CD1c-positive myeloid dendritic cell (primary cell): ENCODE results near the gene GSE1.

ENCODE experiments used
- DNase-seq: peaks from one replicate; pipeline ENCODE4 v3.0.0-alpha.2; 2016; ENCODE audit errors: extremely low spot score

The GSE1 gene

GRCh38 chr16:85616607-85617321 is 3.6 kb downstream of the GSE1 start:
- peak; percentile 88 for DNase-seq

GRCh38 chr16:85617948-85618347 is 4.8 kb downstream of the GSE1 start:
- no peak for DNase-seq

GRCh38 chr16:85618521-85618920 is 5.4 kb downstream of the GSE1 start:
- no peak for DNase-seq

- DNase-seq: no peak
These were observed 6.2 kb downstream of the GSE1 start for GRCh38 chr16:85619101-85619891.

- DNase-seq: no peak
These were observed 7.3 kb downstream of the GSE1 start for GRCh38 chr16:85620374-85620773.

- no peak for DNase-seq
These were observed 8.7 kb downstream of the GSE1 start for GRCh38 chr16:85621698-85622428.

- no peak for DNase-seq
These were observed 9.6 kb downstream of the GSE1 start for GRCh38 chr16:85622683-85623082.

- DNase-seq: no peak
These were observed 10.1 kb downstream of the GSE1 start for GRCh38 chr16:85623250-85623649.

- DNase-seq: no peak
These were observed 11.0 kb downstream of the GSE1 start for GRCh38 chr16:85623997-85624601.

- no peak for DNase-seq
These were observed 11.5 kb downstream of the GSE1 start for GRCh38 chr16:85624646-85625045.

- DNase-seq: no peak
These were observed 11.9 kb downstream of the GSE1 start for GRCh38 chr16:85625053-85625452.

GRCh38 chr16:85625485-85626117 is 12.5 kb downstream of the GSE1 start:
- DNase-seq: no peak

GRCh38 chr16:85626191-85626981 is 13.3 kb downstream of the GSE1 start:
- no peak for DNase-seq

GRCh38 chr16:85627089-85627488 is 14.0 kb downstream of the GSE1 start:
- no peak for DNase-seq

GRCh38 chr16:85627526-85628264 is 14.6 kb downstream of the GSE1 start:
- no peak for DNase-seq

GRCh38 chr16:85628265-85628556 is 15.1 kb downstream of the GSE1 start:
- DNase-seq: no peak

- DNase-seq: no peak
These were observed 15.5 kb downstream of the GSE1 start for GRCh38 chr16:85628645-85629044.

- DNase-seq: no peak
These were observed 16.2 kb downstream of the GSE1 start for GRCh38 chr16:85629326-85629725.

- DNase-seq: no peak
These were observed 16.7 kb downstream of the GSE1 start for GRCh38 chr16:85629853-85630252.

GRCh38 chr16:85631230-85631629 is 18.1 kb downstream of the GSE1 start:
- DNase-seq: no peak
